OCI-M1 (cell line): ENCODE data around the gene IL1R2.

ENCODE experiments used
- DNase-seq: peaks from one replicate; lab custom pipeline; 2025; lab: John Stamatoyannopoulos, UW

Gene IL1R2

DNA sequence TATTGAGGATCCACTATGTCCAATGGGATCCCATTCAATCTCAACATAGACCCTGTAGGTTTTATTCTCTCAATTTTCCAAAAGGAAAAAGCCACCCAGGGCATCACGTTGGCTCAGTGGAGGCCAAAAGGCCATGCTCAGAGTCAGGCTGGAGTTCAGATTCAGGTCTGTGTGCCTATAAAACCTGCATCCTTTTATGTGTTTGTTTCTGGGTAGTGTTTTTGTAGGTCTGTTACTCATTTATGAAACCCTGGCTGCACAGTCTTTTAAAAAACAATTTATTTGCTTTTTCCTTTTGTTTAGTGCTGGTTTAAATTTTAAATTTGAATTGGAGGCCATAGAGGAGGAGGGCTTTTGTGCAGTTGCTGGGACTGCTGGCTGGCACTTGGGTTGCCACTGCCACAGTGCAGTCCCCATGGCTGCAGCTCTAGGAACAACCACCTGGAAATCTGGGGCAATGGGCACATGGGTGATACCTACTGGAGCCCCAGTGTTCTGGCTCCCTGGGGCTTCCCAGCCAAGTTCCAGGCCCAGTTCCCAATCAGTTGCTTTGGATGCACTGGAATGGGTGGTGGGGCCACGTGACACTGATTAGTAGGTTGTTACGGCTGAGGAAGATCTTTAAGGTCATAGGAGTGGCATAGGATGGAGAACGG, 31.3 kb downstream of the IL1R2 start:
- no peak for DNase-seq

DNA sequence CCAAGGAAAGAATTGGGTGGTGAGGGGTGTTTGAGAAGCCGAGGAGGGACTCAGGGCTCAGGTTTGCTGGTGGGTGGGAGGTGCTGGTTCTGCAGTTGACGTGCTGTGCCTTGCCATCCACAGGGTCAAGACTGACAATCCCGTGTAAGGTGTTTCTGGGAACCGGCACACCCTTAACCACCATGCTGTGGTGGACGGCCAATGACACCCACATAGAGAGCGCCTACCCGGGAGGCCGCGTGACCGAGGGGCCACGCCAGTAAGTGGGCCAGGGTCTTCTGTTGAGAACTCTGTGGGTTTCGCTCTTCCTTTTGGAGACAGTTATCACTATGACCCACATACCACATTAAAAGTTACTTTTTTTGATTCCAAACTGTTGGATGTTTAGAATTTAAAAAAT, 32.6 kb downstream of the IL1R2 start:
- no peak for DNase-seq

DNA sequence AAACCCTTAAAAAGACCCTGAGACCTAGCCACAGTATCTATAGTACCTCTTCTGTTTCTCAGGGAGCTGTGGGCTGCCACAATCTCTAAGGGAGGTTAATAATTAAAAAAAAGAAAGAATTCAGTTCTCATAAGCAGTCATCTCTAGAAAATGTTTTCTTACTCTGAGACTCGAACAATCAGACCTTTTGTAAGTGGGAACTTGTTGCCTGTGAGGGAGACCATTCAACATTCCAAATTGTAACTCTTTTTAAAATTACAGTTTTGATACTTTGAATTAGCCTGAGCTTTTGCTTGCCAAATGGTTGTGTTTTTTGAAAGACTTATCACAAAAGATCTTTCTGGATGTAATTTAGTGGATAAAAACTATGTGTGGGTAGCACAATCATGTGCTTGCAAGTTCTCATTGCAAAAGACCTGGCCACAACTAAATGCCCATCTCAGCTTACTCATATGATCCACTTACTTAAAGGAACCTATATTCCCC, 33.3 kb downstream of the IL1R2 start:
- DNase-seq, result no peak

DNA sequence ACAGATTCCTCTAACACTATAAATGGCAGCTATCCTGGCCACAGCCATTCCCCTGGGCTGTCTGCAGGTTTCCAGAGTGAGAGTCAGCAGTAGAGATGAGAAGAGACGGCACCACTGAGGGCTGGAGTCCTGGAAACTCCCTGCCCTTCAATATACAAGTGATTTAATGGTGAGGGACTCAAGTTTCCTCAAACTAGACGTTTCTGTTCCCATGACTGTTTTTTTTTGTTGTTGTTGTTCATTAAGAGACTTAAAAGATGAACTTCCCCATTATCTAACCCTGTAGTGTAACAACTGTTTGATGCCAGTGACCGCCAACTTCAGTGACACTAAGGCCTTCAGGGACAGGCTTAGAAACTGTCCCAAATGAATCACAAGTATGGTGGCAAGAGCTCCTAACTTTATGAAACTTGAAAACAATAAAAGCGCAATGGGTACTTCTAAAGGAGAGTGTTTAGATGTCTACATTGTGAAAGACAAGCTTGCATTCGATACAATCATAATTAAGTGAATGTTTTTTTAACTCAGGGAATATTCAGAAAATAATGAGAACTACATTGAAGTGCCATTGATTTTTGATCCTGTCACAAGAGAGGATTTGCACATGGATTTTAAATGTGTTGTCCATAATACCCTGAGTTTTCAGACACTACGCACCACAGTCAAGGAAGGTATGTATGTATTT, 34.0 kb downstream of the IL1R2 start:
- no peak for DNase-seq

DNA sequence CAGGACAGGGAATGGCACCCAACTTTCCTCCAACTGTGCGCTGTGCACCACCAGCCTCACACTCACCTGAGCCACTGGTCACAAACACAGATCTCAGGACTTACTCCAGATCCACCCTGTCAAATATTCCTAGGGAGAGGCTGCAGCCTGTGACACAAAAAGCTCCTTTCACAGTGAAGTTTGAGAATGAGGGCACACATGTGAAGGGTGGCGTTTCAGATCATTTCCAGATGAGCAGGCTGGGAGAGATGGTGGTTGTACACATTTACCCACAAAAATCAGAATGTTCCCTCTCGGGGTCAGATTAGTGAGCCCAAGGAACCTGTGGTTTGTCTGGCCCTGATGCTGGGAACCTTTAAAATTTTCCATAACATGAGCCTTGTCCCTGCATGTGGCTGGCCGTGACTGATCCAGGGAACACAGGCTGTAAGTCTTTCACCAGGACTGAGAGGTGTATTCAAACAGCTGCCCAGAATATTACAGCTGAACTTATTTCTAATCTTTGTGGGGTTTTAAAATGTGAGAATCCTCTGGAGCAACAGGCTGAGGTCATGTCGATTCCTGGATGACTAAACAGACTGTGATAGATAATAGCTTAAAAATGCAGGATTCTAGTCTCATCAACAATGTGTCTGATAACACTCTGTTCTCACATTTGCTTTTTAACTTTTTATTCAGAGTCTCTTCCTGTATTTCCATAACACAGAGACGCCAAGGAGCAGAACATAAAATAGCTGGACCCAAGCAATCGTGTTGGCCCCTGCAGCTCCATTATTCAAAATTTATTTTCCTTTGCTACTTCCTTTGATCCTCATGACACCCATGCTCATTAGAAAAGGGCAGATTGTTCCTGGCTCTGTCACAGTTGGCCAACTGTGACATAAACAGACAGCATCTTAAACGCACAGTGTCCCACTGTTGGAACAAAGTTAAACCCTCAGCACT, 35.5 kb downstream of the IL1R2 start:
- peak; percentile 3 for DNase-seq

DNA sequence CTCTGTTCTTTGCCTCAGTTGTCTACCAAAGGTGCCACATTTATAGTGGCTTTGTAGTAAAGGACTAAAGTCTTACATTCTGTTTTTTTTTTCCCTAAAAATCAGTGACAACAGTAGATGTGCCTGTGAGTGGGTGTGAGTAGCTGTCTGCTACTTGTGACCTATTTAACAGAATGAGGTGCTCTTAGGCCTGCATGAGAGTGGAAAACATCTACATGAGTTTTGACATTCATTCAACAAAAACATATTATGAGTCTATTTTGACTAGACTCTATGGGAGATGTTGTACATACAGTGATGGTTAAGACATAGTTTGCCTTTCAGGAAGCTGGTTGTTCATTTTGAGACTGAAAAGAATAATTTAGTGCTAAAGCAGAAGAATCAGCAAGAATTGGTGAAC, 36.7 kb downstream of the IL1R2 start:
- DNase-seq, result no peak

DNA sequence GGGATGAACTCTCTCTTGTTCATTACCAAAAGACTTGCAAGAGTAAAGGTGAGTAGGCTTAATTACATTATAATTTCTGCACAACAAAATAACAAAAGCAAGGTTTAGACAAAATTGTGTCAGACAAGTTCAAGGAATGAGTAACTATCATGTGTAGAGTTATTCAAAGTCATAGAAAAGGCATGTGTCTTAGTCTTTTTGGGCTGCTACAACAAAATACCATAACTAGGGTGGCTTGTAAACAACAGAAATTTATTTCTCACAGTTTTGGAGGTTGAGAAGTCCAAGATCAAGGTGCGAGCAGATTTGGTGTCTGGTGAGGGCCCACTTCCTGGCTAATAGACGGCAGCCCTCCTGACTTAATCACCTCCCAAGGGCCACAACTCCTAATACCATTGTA, 37.6 kb downstream of the IL1R2 start:
- DNase-seq, result no peak

DNA sequence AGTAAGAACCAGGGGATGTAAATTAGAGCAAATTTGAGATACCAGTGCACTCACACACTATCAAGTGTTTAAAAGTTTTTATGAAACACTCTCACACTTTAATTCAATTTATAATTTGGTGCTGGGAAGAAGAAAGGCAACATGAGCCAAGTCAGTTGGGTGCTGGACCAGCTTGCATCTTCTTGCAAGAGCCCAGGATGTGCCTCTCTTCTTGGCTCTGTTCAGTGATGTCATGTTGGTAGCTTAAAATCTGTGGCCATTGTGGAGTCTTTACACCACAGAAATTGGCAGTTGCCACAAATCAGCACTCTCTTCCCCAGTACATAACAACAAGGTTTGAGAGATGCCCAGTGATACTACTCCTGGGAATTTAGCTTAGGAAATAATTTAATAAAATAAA, 38.2 kb downstream of the IL1R2 start:
- DNase-seq, result no peak

DNA sequence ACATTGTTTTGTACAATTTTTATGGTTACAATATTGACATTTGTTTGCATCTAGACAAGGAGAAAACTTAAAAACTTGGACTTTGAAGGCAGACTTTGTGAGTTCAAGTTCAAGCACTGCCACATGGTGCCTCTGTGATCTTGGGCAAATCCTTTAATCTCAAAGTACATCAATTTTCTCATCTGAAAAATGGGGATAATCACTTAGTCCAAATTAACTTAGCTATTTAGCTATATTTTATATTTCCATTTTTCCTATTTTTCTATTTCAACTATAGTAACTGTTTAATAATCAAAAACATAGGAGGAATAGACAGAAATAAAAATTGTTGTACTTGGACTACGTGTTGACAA, 38.7 kb downstream of the IL1R2 start:
- DNase-seq, result no peak

DNA sequence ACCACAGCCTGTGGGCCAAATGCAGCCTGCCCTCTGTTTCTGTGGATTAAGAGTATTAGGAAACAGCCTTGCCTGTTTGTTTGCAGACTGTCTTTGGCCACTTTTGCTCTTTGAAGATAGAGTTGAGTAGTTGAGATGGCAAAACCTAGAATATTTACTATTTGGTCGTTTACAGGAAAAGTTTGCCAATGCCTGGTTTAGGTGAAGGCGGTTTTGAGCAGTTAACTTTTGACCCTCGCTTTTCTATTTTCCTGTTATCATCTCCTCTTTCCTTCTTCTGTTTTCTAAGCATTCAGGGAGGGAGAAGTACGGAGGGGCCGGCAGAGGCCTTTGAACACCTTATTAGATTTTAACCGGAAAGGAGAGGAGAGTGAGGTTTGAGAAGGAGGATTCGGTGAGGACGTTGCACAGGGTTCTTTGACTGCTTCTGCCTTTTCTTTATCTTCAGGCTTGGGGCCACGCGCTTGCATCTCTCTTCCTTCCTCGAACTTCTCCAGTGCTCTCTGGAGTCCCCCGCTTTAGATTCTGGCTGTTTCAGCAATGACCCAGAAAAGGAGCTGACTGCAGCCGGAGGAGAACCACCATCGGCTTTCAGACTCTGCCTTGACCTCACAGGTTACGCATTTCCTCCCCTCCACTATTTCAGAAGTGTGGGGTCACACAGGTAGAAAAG, 39.2 kb downstream of the IL1R2 start:
- no peak for DNase-seq

DNA sequence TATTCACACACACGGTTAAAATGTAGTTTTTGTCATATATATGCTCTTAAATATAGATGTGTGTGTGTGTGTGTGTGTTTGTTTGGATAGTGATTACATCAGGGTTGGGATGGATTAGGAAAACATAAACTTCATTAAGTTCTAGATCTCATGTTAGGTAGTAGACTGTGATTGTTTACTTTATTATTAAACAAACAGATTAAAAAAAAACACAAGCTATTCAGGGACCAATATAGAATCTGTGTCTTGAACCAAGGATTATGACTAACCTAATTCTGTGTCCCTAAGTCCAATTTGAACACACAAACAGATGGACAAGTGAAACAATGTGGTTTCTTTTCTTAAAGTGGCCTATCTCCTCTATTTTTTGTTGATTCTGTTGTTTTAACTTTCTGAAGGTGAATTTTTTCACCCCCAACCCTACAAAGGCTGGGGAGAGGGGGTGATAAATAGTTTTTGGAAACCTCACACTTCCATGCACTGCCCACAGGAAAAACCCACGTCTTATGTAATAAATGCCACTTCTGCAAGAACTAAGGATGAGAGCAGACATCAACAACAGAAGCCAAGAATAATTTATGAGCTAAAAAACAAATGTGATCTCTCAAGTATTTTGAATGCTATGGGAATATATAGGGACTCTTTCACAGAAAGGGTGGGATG, 40.7 kb downstream of the IL1R2 start:
- no peak for DNase-seq

DNA sequence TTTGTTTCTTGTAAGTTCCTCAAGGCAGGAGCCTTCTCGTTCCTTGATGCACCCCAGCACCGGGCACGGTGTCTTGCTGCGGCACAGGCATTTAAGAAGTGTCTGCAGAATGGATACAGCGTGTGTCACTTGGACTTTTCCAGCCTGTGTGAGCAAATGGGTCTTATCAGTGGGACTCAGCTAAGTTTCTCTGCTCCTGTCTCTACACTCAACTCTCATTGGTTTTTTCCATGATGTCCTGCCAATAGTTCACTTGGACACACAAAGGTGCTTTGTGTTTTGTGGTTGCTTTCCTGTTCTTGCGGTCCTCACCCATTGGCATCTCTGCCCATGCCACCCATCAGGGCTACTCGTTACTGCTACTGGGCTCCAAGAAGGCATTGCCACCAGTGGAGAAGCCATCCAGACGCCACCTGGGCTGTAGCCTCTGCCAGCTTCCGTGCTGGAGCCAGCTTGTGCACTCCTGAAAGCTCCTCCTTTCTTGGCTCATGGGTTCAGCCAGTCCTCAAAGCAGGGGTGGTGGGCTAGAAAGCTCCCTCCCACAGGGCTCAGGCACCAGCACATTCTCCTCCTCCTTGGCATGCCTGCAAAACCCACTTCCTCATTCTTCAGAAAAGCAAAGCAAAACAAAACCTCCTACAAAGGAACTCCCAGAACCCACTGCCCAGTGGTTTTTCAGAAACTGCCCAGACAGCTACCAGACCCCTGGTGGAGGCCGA, 41.4 kb downstream of the IL1R2 start:
- DNase-seq, result peak; percentile 89

DNA sequence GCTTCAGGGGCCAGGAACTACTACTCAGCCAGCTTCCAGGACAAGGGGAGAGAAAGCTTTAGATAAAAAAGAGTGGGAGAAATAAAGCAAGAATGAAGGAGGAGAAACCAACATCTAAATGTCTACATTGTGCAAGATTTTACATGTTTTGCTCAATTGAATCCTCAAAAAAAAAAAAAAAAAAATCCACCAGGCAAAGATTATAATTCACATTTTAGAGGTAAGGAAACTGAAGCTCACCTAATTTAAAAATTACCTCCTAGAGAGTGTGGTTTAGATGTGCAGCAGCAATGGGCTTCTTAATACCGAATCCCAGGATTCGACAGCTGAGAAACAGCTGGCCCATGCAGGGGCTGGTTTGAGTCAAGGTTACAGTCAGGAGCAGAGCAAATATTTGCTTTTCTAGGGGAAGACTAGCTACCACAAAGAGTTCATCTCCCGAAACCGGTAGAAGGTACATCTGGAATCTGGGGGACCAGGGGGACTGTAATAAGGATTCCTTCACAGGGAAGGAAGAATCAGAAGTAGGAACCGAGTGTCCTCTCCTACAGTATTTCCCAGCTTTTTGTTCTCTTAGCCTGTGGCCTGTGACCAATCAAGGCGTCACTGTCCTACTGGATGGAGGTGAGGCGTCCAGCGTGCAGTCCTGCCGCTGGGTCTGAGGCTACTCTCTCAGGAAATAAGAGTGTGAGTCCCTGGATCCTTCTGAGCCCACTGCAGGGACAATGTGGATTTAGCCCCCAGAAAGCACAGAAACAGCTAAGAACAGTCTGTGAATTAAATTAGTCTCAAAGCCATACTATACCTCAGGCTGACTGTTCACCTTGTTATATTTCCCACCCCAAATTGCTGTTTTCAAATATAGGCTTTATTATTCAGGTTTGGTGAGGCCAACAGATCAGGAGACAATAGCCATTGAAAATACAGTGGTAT, 42.3 kb downstream of the IL1R2 start:
- DNase-seq, result no peak

DNA sequence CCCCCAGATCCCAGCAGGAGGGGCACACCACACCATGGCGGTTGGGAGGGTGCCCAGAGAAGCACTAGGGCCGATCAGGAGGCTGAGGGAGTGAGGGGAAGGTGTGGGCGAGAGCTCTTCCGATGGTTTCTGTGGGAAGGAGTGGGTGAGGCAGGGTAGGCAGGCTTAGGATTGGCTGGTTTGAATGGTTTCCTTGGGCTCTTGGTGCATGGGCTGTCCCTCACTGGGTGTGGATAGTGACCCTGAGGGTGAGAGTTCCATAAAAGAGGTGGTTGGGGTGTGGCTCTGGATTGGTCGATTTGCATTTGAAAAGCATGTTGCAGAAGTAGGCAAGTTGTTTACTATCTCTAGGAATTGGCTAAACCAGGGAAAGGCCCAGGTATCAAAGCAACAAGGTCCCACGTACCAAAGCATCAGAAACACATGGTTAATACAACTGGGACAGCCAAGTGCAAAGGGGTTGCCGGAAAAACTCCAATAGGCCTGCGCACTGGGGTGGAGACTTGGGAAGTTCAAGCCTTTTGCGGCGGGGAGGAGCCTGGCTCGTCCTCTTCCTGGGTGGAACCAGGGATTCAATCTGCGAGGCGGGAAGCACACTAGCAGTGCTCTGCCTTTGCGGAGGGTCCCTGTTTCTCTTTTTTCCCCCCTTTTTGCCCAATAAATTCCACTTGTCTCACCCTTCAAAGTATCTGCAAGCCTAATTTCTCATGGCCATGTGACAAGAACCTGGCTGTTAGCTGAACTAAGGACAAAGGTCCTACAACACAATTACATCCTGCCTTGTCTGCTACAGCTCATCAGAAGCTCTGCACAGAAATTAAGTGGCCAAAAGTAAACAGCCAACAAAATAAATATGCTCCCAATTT, 43.2 kb downstream of the IL1R2 start:
- DNase-seq, result no peak

DNA sequence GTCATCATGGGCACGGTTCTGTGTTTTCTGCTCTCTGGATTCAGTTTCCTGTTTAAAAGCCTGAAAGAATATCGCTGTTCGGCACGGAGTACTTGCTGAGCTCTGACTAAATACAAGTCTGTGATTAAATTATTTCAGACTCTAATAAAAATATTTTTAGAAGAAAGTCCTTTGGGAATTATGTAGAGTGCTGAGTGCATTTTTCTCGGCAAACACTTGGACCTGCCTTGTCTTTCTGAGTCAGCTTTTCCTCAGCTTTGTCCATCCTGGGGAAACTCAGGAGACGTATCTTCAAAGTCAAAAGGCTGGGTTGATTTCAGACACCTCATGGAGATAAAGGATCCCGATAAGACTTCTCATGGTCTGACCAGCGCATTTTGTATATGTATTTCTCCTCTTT, 45.9 kb downstream of the IL1R2 start:
- DNase-seq, result no peak

DNA sequence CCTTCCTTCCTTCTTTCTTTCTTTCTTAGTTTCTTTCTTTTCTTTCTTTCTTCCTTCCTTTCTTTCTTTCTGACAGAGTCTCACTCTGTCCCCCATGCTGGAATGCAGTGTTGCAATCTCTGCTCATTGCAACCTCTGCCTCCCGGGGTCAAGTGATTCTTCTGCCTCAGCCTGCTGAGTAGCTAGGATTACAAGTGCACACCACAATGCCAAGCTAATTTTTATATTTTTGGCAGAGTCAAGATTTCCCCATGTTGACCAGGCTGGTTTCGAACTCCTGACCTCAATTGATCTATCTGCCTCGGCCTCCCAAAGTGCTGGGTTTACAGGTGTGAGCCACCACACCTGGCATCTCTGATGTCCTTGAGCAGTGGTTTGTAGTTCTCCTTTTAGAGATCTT, 48.5 kb downstream of the IL1R2 start:
- DNase-seq, result no peak

DNA sequence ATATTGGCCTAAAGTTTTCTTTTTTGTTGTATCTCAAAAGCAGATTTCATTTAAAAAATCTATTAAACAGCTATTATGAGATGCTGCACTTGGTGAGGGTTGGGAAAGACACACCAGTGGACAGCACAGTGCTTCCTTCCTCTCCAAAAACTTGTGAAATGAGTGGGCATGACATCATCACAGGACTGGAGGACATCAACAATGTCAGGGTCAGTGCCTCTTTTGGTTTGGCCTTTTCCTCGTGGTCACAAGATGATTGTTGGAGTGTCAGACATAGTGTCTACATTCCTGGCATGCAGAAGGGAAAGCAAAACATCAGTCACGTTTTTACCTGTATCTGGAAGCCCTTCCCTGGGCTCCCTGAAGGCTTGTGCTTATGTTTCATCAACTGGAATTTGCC, 49.6 kb downstream of the IL1R2 start:
- no peak for DNase-seq

DNA sequence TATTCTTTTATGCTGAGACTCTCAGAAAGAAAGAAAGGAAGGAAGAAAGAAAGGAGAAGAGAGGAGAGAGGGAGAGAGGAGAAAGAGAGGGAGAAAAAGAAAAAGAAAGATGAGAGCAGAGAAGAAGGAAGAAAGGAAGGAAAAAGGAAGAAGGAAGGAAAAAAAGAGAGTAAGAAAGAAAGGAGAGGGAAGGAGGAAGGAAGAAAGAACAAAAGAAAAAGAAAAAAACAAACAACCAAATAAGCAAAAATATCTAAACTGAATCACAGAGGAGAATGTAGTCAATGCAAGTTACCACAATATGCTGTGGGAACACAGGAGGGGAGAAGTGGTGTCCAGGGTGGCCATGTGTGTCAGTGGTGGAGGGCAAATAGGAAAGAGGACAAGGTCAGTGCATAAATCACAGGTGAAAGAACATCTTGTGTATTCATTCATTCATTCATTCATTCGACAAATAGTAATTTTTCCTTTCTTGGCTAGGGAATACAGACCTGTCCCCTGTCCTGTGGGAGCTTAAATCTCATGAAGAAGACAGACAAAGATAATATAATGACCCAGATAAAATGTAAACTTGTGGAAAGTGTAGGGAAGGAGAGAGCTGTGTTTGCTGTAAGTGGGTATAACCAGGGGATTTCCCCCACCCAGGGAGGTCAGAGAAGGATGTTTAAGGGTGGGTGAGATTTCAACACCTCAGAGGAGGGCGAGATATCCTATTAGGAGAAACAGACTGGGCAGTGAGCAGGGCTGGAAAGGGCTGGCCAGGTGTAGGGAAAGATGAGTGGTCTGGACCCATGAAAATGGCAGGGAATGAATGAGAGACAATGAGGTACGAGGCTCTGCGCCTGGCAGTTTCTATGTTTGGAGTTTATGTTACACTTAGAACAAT, 50.7 kb downstream of the IL1R2 start:
- no peak for DNase-seq
